Central memory CD8-positive, alpha-beta T cell (primary cell): ENCODE results near the gene RCN2.
A peak's percentile ranks its signal among the peaks of the same experiment; 100 is the strongest.

Experiments
- ATAC-seq: fragments of 150-1000 bp; cut with Tn5 transposase; replicated peaks from 2 replicates; pipeline ENCODE4 v1.10.0; 2022; ENCODE audit warnings: mild to moderate bottlenecking, moderate FRiP score, moderate number of reproducible peaks; ENCODE audit not compliant: poor library complexity, severe bottlenecking; ENCODE audit errors: extremely low read depth
- DNase-seq, 2 donors: peaks; one replicate each; pipeline ENCODE4 v3.0.0; 2021; ENCODE audit warnings: low spot score in 2 of 2
- H3K27ac Mint-ChIP-seq: one replicate; pipeline ENCODE4 v1.8.0; 2022; ENCODE audit warnings: low read depth, mild to moderate bottlenecking, moderate library complexity, mixed read lengths
- H3K27me3 Mint-ChIP-seq: one replicate; pipeline ENCODE4 v1.8.0; 2022; ENCODE audit warnings: mixed read lengths
- H3K36me3 Mint-ChIP-seq: one replicate; pipeline ENCODE4 v1.8.0; 2022; ENCODE audit warnings: mild to moderate bottlenecking, moderate library complexity, mixed read lengths; ENCODE audit not compliant: insufficient read depth
- H3K4me1 Mint-ChIP-seq: one replicate; pipeline ENCODE4 v1.8.0; 2022; ENCODE audit warnings: mixed read lengths
- H3K4me3 Mint-ChIP-seq: one replicate; pipeline ENCODE4 v1.8.0; 2022; ENCODE audit warnings: mild to moderate bottlenecking, moderate library complexity, mixed read lengths
- H3K9me3 Mint-ChIP-seq: one replicate; pipeline ENCODE4 v1.8.0; 2022; ENCODE audit warnings: mixed read lengths

RCN2 gene

GRCh38 chr15:76994496-76994895 is 62.9 kb downstream of the RCN2 start:
- DNase-seq (no peak), ATAC-seq (peak; percentile 25)
- H3K4me3 Mint-ChIP-seq: peak overlapping the region; percentile 96
- H3K27ac Mint-ChIP-seq: peak overlapping the region; percentile 92
- H3K9me3 Mint-ChIP-seq: no peaks in the 10 kb centered on the region
- peaks cover 15% of the 10 kb centered on the region for H3K36me3 Mint-ChIP-seq
- H3K27me3 Mint-ChIP-seq: no peaks in the 10 kb centered on the region
- peaks cover 64% of the 10 kb centered on the region for H3K4me1 Mint-ChIP-seq

DNA sequence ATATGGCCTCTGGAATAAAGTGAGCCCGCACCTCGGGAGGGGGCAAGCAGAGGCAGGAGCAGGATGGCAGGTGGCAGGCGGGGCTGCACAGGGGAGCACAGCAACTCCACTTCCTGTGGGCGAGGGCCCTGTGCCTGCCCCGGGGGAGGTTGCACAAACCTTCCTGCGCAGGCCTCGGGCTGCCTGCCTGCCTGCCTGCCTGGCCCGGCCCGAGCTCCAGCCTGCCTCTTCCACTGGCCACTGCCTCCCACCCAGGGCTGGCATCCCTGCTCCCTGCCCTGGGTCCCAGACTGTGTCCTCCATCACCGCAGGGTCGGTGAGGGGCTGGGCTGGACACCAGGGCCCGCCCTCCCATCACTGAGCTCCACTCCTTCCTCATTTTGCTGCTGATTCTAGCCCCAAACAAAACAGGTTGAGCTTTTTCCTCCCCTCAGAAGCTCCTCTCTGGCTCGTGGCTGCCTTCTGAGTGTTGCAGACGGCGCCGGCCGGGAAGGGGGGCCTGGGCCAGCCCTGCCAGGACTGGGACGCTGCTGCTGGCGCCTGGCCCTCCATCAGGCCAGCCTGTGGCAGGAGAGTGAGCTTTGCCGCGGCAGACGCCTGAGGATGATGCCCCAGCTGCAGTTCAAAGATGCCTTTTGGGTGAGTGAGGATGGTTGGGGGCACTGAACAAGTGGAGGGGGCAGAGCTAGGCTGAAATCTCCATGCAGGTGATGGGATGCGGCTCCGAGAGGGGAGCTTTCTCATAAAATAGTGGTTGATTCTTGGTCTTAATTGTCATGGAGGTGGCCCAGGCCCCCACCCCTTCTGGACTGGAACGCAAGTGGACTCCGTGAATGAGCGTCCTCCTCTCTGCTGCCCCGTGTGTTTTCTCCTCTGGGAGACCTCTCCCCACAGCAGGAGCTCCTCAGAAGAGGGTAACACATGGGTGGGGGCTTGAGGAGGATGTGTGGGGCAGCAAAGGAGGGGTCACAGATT is 63.7 kb downstream of the RCN2 start, which contains the start of gene PSTPIP1:
PSTPIP1 (plus strand) TSS at position 156 of the 975 bp plus-strand sequence; CDS start at position 604, 448 bp downstream.
- H3K27me3 Mint-ChIP-seq: no peaks in the 10 kb centered on the region
- DNase-seq: peak; percentile 47 to 56
- H3K27ac Mint-ChIP-seq: peak within 1 kb of the TSS; percentile 92
- no peaks in the 10 kb centered on the region for H3K9me3 Mint-ChIP-seq
- ATAC-seq: peak; percentile 72
- peak within 1 kb of the TSS; percentile 96 for H3K4me3 Mint-ChIP-seq
- peaks cover 18% of the 10 kb centered on the region for H3K36me3 Mint-ChIP-seq
- peaks cover 69% of the 10 kb centered on the region for H3K4me1 Mint-ChIP-seq

GRCh38 chr15:76996076-76996525 is 64.6 kb downstream of the RCN2 start:
- DNase-seq (no peak), ATAC-seq (no peak)
- Mint-ChIP-seq H3K4me3 (peak overlapping the region; percentile 96), H3K27me3 (no peaks in the 10 kb centered on the region), H3K4me1 (peaks cover 73% of the 10 kb centered on the region), H3K27ac (peak overlapping the region; percentile 92), H3K9me3 (no peaks in the 10 kb centered on the region), H3K36me3 (peaks cover 23% of the 10 kb centered on the region)

- Mint-ChIP-seq H3K4me1 (peaks cover 79% of the 10 kb centered on the region), H3K27me3 (no peaks in the 10 kb centered on the region), H3K9me3 (no peaks in the 10 kb centered on the region), H3K36me3 (peaks cover 23% of the 10 kb centered on the region), H3K27ac (peak overlapping the region; percentile 92), H3K4me3 (peak overlapping the region; percentile 96)
- DNase-seq: peak in 1 of 2 donors; percentile 45
- ATAC-seq: peak; percentile 37
Measured at GRCh38 chr15:76996526-76997401, 65.2 kb downstream of the RCN2 start.

DNA sequence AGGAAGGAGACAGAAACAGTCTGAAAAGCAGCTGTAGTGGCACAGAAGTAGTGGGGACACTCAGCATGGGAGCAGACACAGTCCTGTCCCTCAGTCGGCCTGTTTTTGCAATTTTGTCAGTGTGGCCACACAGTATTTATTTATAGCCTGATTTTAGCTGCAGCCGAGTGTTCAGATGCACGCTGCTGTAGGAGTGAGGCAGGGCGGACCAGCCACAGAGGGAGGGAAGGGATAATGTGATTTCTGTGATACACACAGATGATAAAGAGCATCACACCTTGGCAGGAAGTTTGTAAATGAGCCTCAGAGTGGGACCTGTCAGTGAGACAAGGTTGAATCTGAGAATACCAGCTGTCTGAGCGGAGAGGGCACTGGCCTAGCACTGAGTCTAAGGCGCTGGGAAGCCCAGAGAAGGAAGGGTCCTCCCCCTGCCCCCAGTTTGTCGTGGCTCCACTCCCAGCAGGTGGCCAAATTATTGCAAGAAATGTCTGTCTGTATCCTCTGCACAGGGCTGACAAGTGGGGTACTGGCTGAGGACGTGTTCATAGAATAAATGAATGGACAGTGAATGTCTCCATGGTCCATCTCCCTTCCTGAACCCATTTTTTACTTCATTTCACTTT is 67.2 kb downstream of the RCN2 start:
- H3K4me3 Mint-ChIP-seq: peak overlapping the region; percentile 96
- no peaks in the 10 kb centered on the region for H3K27me3 Mint-ChIP-seq
- H3K4me1 Mint-ChIP-seq: peaks cover 85% of the 10 kb centered on the region
- ATAC-seq (peak; percentile 41), DNase-seq (no peak)
- H3K27ac Mint-ChIP-seq: peak overlapping the region; percentile 92
- H3K36me3 Mint-ChIP-seq: peaks cover 41% of the 10 kb centered on the region
- no peaks in the 10 kb centered on the region for H3K9me3 Mint-ChIP-seq

DNA sequence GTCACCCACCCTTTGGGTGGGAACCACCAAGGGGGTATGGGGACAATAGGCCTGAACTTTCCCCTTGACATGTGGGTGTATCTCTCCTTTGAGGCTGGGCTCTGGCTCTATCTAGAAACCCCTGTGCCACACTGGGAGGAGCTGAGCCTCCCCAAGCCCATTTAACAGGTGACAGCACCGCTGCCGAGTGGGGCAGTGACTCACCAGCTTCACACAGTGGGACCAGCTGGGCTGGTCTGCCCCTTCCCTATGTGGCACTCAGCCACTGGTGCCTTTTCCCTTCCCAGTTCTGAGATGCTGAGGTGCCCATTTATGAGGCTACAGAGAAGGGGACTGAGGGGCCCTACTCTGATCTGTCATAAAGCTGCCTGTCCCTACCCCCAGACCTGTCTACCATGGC is 68.4 kb downstream of the RCN2 start:
- Mint-ChIP-seq H3K4me3 (peak overlapping the region; percentile 96), H3K9me3 (no peaks in the 10 kb centered on the region), H3K36me3 (peaks cover 46% of the 10 kb centered on the region), H3K4me1 (peaks cover 86% of the 10 kb centered on the region), H3K27me3 (no peaks in the 10 kb centered on the region), H3K27ac (peak overlapping the region; percentile 79)
- no peak for ATAC-seq
- no peak for DNase-seq

GRCh38 chr15:77001351-77001750 is 69.8 kb downstream of the RCN2 start:
- H3K4me3 Mint-ChIP-seq: peak overlapping the region; percentile 83
- H3K4me1 Mint-ChIP-seq: peaks cover 91% of the 10 kb centered on the region
- no peaks in the 10 kb centered on the region for H3K27me3 Mint-ChIP-seq
- peaks cover 43% of the 10 kb centered on the region for H3K36me3 Mint-ChIP-seq
- no peaks in the 10 kb centered on the region for H3K9me3 Mint-ChIP-seq
- no peak for DNase-seq
- no peak for ATAC-seq
- peak overlapping the region; percentile 91 for H3K27ac Mint-ChIP-seq

DNA sequence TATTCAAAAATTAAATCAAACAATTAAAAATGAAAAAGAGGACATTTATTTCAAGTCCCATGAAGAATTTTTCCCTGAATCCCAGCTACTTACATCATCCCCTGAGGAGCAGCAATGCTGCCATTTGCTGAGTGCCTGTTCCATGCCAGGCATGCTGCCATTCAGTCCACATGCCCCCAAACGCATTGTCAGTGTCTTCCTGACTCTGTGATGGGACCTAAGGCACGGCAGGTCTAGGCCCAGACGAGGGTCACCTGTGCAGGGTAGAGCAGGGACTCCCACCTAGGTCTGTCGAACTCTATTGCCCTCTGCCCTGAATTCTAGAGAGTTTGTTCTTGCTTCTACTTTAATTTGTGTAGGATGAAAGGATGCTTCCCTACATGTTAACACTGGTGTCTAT is 70.4 kb downstream of the RCN2 start:
- ATAC-seq (no peak), DNase-seq (no peak)
- no peaks in the 10 kb centered on the region for H3K27me3 Mint-ChIP-seq
- peak overlapping the region; percentile 83 for H3K4me3 Mint-ChIP-seq
- peaks cover 96% of the 10 kb centered on the region for H3K4me1 Mint-ChIP-seq
- H3K36me3 Mint-ChIP-seq: peaks cover 43% of the 10 kb centered on the region
- no peaks in the 10 kb centered on the region for H3K9me3 Mint-ChIP-seq
- H3K27ac Mint-ChIP-seq: peak overlapping the region; percentile 91

DNA sequence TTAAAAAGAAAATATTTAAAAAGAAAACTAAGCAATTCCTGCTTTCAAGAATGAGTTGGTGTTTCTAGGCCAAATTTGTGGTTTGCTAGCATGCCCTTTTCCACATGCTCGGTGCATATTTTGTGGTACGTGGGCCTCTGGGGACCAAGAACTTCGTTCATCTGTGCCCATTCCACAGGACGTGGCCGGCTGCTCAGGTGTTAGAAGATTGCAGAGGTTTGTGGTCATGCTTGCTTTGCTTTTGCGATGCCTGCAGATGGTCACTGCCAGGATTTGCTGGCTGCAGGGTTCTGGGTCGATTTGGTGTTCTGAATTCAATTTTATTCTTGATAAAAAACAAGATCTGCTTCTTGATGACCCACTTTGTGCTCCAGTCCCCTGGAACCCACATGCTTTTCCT is 70.9 kb downstream of the RCN2 start:
- peak overlapping the region; percentile 91 for H3K27ac Mint-ChIP-seq
- H3K27me3 Mint-ChIP-seq: no peaks in the 10 kb centered on the region
- H3K4me3 Mint-ChIP-seq: peak overlapping the region; percentile 83
- H3K36me3 Mint-ChIP-seq: peaks cover 46% of the 10 kb centered on the region
- H3K4me1 Mint-ChIP-seq: peaks cover 94% of the 10 kb centered on the region
- ATAC-seq: no peak
- no peaks in the 10 kb centered on the region for H3K9me3 Mint-ChIP-seq
- DNase-seq: no peak

- peak; percentile 37 to 67 for DNase-seq
- H3K4me1 Mint-ChIP-seq: peaks cover 86% of the 10 kb centered on the region
- no peaks in the 10 kb centered on the region for H3K9me3 Mint-ChIP-seq
- H3K27me3 Mint-ChIP-seq: no peaks in the 10 kb centered on the region
- peak overlapping the region; percentile 91 for H3K27ac Mint-ChIP-seq
- peak; percentile 83 for ATAC-seq
- H3K36me3 Mint-ChIP-seq: peaks cover 48% of the 10 kb centered on the region
- H3K4me3 Mint-ChIP-seq: peak overlapping the region; percentile 83
Measured at GRCh38 chr15:77002954-77003912, 71.7 kb downstream of the RCN2 start.
